Psoas muscle (tissue), 8 donors: Measurements from ENCODE around the gene FAM169A. TPM values are rescaled to one million over a fixed set of nuclear protein-coding genes. Genes with fewer than 3 reads are reported as not detected.
"Not testable (repeated sequence)": the region's sequence is repeated elsewhere in the genome, so short reads cannot be mapped to it uniquely, and the experiment has no call there.

Experiments used
- ATAC-seq, 4 donors: fragments of 200-7000 bp; cut with Tn5 transposase; one replicate each; pipeline ENCODE4 v1.9.1; 2020; ENCODE audit warnings: moderate library complexity in 3 of 4, mild to moderate bottlenecking in 2 of 4
- DNase-seq, 2 donors: peaks; one replicate each; pipeline ENCODE4 v3.0.0-alpha.2; 2020
- H3K27ac ChIP-seq: fragments of 200-600 bp; one replicate; pipeline ENCODE4 v1.8.0; 2022
- H3K27me3 ChIP-seq, 3 donors: fragments of 200-600 bp in 1 of 3; one replicate each; pipeline versions ENCODE4 v1.6.1 to v1.8.0; 2013 to 2022; ENCODE audit warnings: low read length in 2 of 3, mild to moderate bottlenecking in 2 of 3, moderate library complexity in 1 of 3; ENCODE audit not compliant: insufficient read depth in 3 of 3
- H3K36me3 ChIP-seq, 2 donors: fragments of 200-600 bp in 1 of 2; one replicate each; pipeline versions ENCODE4 v1.6.1 to v1.8.0; 2013 to 2022; ENCODE audit warnings: low read depth in 1 of 2, mild to moderate bottlenecking in 1 of 2, moderate library complexity in 1 of 2; ENCODE audit not compliant: insufficient read depth in 1 of 2
- H3K4me1 ChIP-seq: fragments of 200-600 bp; one replicate; pipeline ENCODE4 v1.8.0; 2022
- H3K4me3 ChIP-seq: fragments of 200-600 bp; one replicate; pipeline ENCODE4 v1.8.0; 2022; ENCODE audit warnings: mild to moderate bottlenecking
- H3K9me3 ChIP-seq: fragments of 200-600 bp; one replicate; pipeline ENCODE4 v1.8.0; 2022
- CTCF ChIP-seq: fragments of 200-600 bp; IDR thresholded peaks from one replicate; pipeline ENCODE4 v1.8.0; 2022; ENCODE audit warnings: antibody characterized with exemption
- whole genome bisulfite sequencing, 3 donors: extraction: QIAGEN DNeasy Blood & Tissue Kit; methylation state at CpG; one replicate each; pipeline versions ENCODE4 v1.1.6 to v1.1.7; 2013; 5-methylcytosine and 5-hydroxymethylcytosine counted together
- intact Hi-C, 2 donors: fragments of 100-400 bp; cut with DNase I; formaldehyde crosslinking; loops; one replicate each; pipeline versions ENCODE4 v1.11.0 to v1.14.2; 2022
- polyA plus RNA-seq, 3 donors: library from polyadenylated mRNA; stranded (reverse); fragments of 200-250 nt; gene quantifications; one replicate each; pipeline ENCODE4 v1.2.3, GENCODE V29; 2013
- total RNA-seq, 4 donors: library from RNA; stranded (reverse); fragmentation: NEBNext Ultra II Directional in 2 of 4; extraction: Animal tissue kit (Norgen Biotek cat#: 25700) in 2 of 4; gene quantifications; one replicate each; pipeline versions ENCODE4 v1.2.1 to v1.2.4, GENCODE V29; 2021 to 2023
- donor health status: healthy with polysubstance abuse.
- donor health status: DM: no; HTN: no; CAD: no; lungs with moderate emphysema.
- donor health status: Bipolar disorder and iron deficiency.
- donor health status: healthy.
- donor health status: DM: yes; HTN: yes; CAD: no.
- donor health status: DM: no; HTN: no; CAD: no.
- donor health status: DM: no; HTN: no; CAD: no.
- donor health status: DM: yes; HTN: yes; CAD: no.

FAM169A gene
- total and polyA plus RNA-seq, 7 donors, result 0.01 to 0.85 (median 0.34) TPM; not detected in 3

- no peak overlapping the region for H3K27ac ChIP-seq
- intact Hi-C loops, result no loop called here
- peaks cover 0 to 2% (median 0%) of the 10 kb centered on the region in 3 donors for H3K27me3 ChIP-seq
- TF ChIP-seq CTCF, result no peak
- no peaks in the 10 kb centered on the region for H3K4me1 ChIP-seq
- peaks cover under 1% of the 10 kb centered on the region for H3K9me3 ChIP-seq
- no peak overlapping the region for H3K4me3 ChIP-seq
- 95 to 99% (median 98%) methylated on average over 2 of the region's 2 CpGs for WGBS, 3 donors
- no peak for DNase-seq
- no peaks in the 10 kb centered on the region for H3K36me3 ChIP-seq
- ATAC-seq, result no peak
Observed at GRCh38 chr5:74889523-74890105, 23.4 kb upstream of the FAM169A start.

GRCh38 chr5:74888117-74888516, 21.9 kb upstream of the FAM169A start:
- intact Hi-C loops, result no loop called here
- Histone ChIP-seq H3K4me3 (no peak overlapping the region), H3K4me1 (no peaks in the 10 kb centered on the region), H3K9me3 (no peaks in the 10 kb centered on the region), H3K36me3 (no peaks in the 10 kb centered on the region), H3K27ac (no peak overlapping the region), H3K27me3 (peaks cover 0 to 2% (median 0%) of the 10 kb centered on the region in 3 donors)
- no peak for TF ChIP-seq CTCF
- WGBS, 3 donors, result 75 to 82% (median 81%) methylated on average over 4 of the region's 4 CpGs
- DNase-seq (no peak), ATAC-seq (no peak)

GRCh38 chr5:74885170-74885569, 19.0 kb upstream of the FAM169A start:
- H3K4me1 ChIP-seq, result no peaks in the 10 kb centered on the region
- no peaks in the 10 kb centered on the region for H3K9me3 ChIP-seq
- no peak overlapping the region for H3K27ac ChIP-seq
- DNase-seq, result no peak
- no peaks in the 10 kb centered on the region for H3K36me3 ChIP-seq
- intact Hi-C loops, result no loop called here
- H3K27me3 ChIP-seq, result peaks cover 0 to 2% (median 0%) of the 10 kb centered on the region in 3 donors
- ATAC-seq, result no peak
- no peak overlapping the region for H3K4me3 ChIP-seq
- TF ChIP-seq CTCF, result no peak

GRCh38 chr5:74882379-74883134, 16.4 kb upstream of the FAM169A start:
- DNase-seq, H3K27me3 ChIP-seq, ATAC-seq, H3K9me3 ChIP-seq, H3K4me3 ChIP-seq, H3K4me1 ChIP-seq, H3K36me3 ChIP-seq, intact Hi-C loops, H3K27ac ChIP-seq: not testable (repeated sequence)
- 49 to 64% (median 53%) methylated on average over 10 of the region's 10 CpGs for WGBS, 3 donors

- no peaks in the 10 kb centered on the region for H3K27me3 ChIP-seq
- 69 to 83% (median 82%) methylated on average over 4 of the region's 4 CpGs for WGBS, 3 donors
- H3K27ac ChIP-seq, result no peak overlapping the region
- intact Hi-C loops, result no loop called here
- no peaks in the 10 kb centered on the region for H3K9me3 ChIP-seq
- no peak for DNase-seq
- H3K4me3 ChIP-seq, result no peak overlapping the region
- no peaks in the 10 kb centered on the region for H3K36me3 ChIP-seq
- H3K4me1 ChIP-seq, result no peaks in the 10 kb centered on the region
- ATAC-seq, result no peak
- TF ChIP-seq CTCF, result no peak
Observed at GRCh38 chr5:74877624-74878304, 11.6 kb upstream of the FAM169A start.
